SK-N-SH (cell line): Measurements from ENCODE around the gene NAE1. TPM values are rescaled to one million over a fixed set of nuclear protein-coding genes. Genes with fewer than 3 reads are reported as not detected.

Source experiments
- CTCF ChIA-PET: fragments of 300-600, 350-600 bp; formaldehyde crosslinking; extraction: SDS; loops from one replicate; lab custom pipeline; 2021; lab: Yijun Ruan, JAX
- POLR2A ChIA-PET: fragments of 350-600 bp; sonication (Branson Sonifier 250); formaldehyde crosslinking; extraction: SDS; loops from one replicate; lab custom pipeline; 2020; ENCODE audit warnings: antibody characterized with exemption, inconsistent platforms; lab: Yijun Ruan, JAX
- DNase-seq: peaks from one replicate; pipeline ENCODE4 v3.0.0; 2012
- H2AFZ ChIP-seq: fragments of 200-600 bp; sonication (generic); 2 replicates; pipeline ENCODE4 v1.8.1; 2016; ENCODE audit warnings: antibody characterized with exemption, mild to moderate bottlenecking, low read depth
- H3F3A ChIP-seq: fragments of 200-600 bp; sonication (generic); replicated peaks from 2 replicates; pipeline ENCODE3; 2016; ENCODE audit warnings: antibody characterized with exemption, mild to moderate bottlenecking; ENCODE audit not compliant: insufficient read depth
- H3K27ac ChIP-seq, 2 experiments: fragments of 200-500 bp in 1 of 2; fragments of 200-600 bp in 1 of 2; sonication (Bioruptor generic) in 1 of 2; sonication (generic), shearing (Covaris generic) in 1 of 2; 2 replicates each; pipeline versions ENCODE4 v1.5.1 to v1.6.1; 2014 to 2016; ENCODE audit warnings: low read depth in 2 of 2, inconsistent platforms in 1 of 2, low read length in 1 of 2, mild to moderate bottlenecking in 1 of 2, mixed read lengths in 1 of 2
- H3K27me3 ChIP-seq: fragments of 200-600 bp; sonication (generic), shearing (Covaris generic); 2 replicates; pipeline ENCODE4 v1.6.1; 2016; ENCODE audit warnings: mixed run types; ENCODE audit not compliant: insufficient read depth
- H3K36me3 ChIP-seq, 2 experiments: fragments of 200-500 bp in 1 of 2; fragments of 200-600 bp in 1 of 2; sonication (Bioruptor generic) in 1 of 2; sonication (generic) in 1 of 2; replicated peaks in 1 of 2; 2 replicates each; pipeline versions ENCODE3 to v1.5.1; 2014 to 2016; ENCODE audit warnings: low read length in 1 of 2, mild to moderate bottlenecking in 1 of 2; ENCODE audit not compliant: insufficient read depth in 2 of 2, control insufficient read depth in 1 of 2
- H3K4me1 ChIP-seq, 2 experiments: fragments of 200-500 bp in 1 of 2; fragments of 200-600 bp in 1 of 2; sonication (Bioruptor generic) in 1 of 2; sonication (generic), shearing (Covaris generic) in 1 of 2; 2 replicates each; pipeline versions ENCODE4 v1.5.1 to v1.6.1; 2014 to 2016; ENCODE audit warnings: low read depth in 1 of 2, low read length in 1 of 2, mixed run types in 1 of 2; ENCODE audit not compliant: insufficient read depth in 2 of 2, control insufficient read depth in 1 of 2
- H3K4me2 ChIP-seq: fragments of 200-600 bp; sonication (generic), shearing (Covaris generic); 2 replicates; pipeline ENCODE4 v1.6.1; 2017; ENCODE audit warnings: mixed run types
- H3K4me3 ChIP-seq, 2 experiments: fragments of 200-500 bp in 1 of 2; fragments of 200-600 bp in 1 of 2; sonication (Bioruptor generic) in 1 of 2; sonication (generic), shearing (Covaris generic) in 1 of 2; 2 replicates each; pipeline versions ENCODE4 v1.5.1 to v1.8.1; 2014 to 2016; ENCODE audit warnings: low read depth in 2 of 2, inconsistent platforms in 1 of 2, low read length in 1 of 2, mild to moderate bottlenecking in 1 of 2, mixed read lengths in 1 of 2, moderate library complexity in 1 of 2
- H3K79me2 ChIP-seq: fragments of 200-600 bp; sonication (generic); 2 replicates; pipeline ENCODE4 v1.8.1; 2017; ENCODE audit warnings: mild to moderate bottlenecking; ENCODE audit not compliant: insufficient read depth
- H3K9ac ChIP-seq: fragments of 200-600 bp; sonication (generic); 2 replicates; pipeline ENCODE4 v1.6.1; 2017; ENCODE audit warnings: mixed run types
- H3K9me2 ChIP-seq: fragments of 200-600 bp; sonication (generic); 2 replicates; pipeline ENCODE4 v1.6.1; 2017; ENCODE audit warnings: mixed run types
- H3K9me3 ChIP-seq: fragments of 200-600 bp; sonication (generic); 2 replicates; pipeline ENCODE4 v1.6.1; 2017; ENCODE audit warnings: mixed run types, mild to moderate bottlenecking, moderate library complexity
- H4K20me1 ChIP-seq: fragments of 200-600 bp; sonication (generic); 2 replicates; pipeline ENCODE4 v1.6.1; 2017; ENCODE audit warnings: mild to moderate bottlenecking, mixed run types; ENCODE audit not compliant: insufficient read depth
- CHD2 ChIP-seq: fragments of 150-350 bp; IDR thresholded peaks from 2 replicates; pipeline ENCODE4 v1.6.1; 2018; ENCODE audit warnings: low read length; ENCODE audit not compliant: partially characterized antibody
- FOSL2 ChIP-seq: IDR thresholded peaks from 2 replicates; pipeline ENCODE4 v1.4.0; 2012; ENCODE audit warnings: low read depth, mild to moderate bottlenecking, moderate library complexity, borderline replicate concordance
- MXI1 ChIP-seq: IDR thresholded peaks from 2 replicates; pipeline ENCODE4 v1.6.1; 2012; ENCODE audit warnings: mild to moderate bottlenecking, low read depth, low read length, improper control_type of control experiment
- NFIC ChIP-seq: IDR thresholded peaks from 2 replicates; pipeline ENCODE4 v1.4.0; 2012; ENCODE audit warnings: borderline replicate concordance
- POLR2AphosphoS5 ChIP-seq: IDR thresholded peaks from 2 replicates; pipeline ENCODE4 v1.6.1; 2012; ENCODE audit warnings: low read depth, low read length
- RCOR1 ChIP-seq: fragments of 150-350 bp; IDR thresholded peaks from 2 replicates; pipeline ENCODE4 v1.6.1; 2017; ENCODE audit warnings: antibody characterized with exemption, low read length
- RFX5 ChIP-seq: IDR thresholded peaks from 2 replicates; pipeline ENCODE4 v1.6.1; 2012; ENCODE audit warnings: mild to moderate bottlenecking, improper control_type of control experiment, low read length
- RXRA ChIP-seq: IDR thresholded peaks from 2 replicates; pipeline ENCODE4 v1.4.0; 2012; ENCODE audit warnings: low read depth, mild to moderate bottlenecking, borderline replicate concordance
- SMC3 ChIP-seq: IDR thresholded peaks from 2 replicates; pipeline ENCODE4 v1.6.1; 2012; ENCODE audit warnings: low read depth, low read length, improper control_type of control experiment
- TAF1 ChIP-seq: IDR thresholded peaks from 2 replicates; pipeline ENCODE4 v1.6.1; 2012; ENCODE audit warnings: low read depth, mild to moderate bottlenecking, low read length, moderate library complexity, borderline replicate concordance
- USF2 ChIP-seq: fragments of 150-350 bp; IDR thresholded peaks from 2 replicates; pipeline ENCODE4 v1.6.1; 2017; ENCODE audit warnings: antibody characterized with exemption, low read length, low read depth, borderline replicate concordance
- YY1 ChIP-seq: IDR thresholded peaks from 2 replicates; pipeline ENCODE4 v1.4.0; 2012; ENCODE audit warnings: low read depth, mild to moderate bottlenecking
- WGBS: methylation state at CpG from one replicate; pipeline ENCODE4 v1.1.6; 2017; ENCODE audit warnings: low lambda C conversion rate; 5-methylcytosine and 5-hydroxymethylcytosine counted together
- polyA plus RNA-seq, 3 experiments: library from polyadenylated mRNA; depleted of rRNA; stranded (reverse); fragments of >200 nt; gene quantifications; 2 replicates each; pipeline ENCODE4 v1.2.3, GENCODE V29; 2012
- TF ChIP-seq, protein P1 (sequence below): IDR thresholded peaks from 2 replicates; pipeline ENCODE4 v1.4.0; 2012; ENCODE audit warnings: low read depth
- TF ChIP-seq, protein P2 (sequence below): fragments of 200-600 bp; sonication (generic); IDR thresholded peaks from 2 replicates; pipeline ENCODE4 v1.6.1; 2017; ENCODE audit warnings: antibody characterized with exemption, mild to moderate bottlenecking, moderate library complexity
- TF ChIP-seq, protein P3 (sequence below): IDR thresholded peaks from 2 replicates; pipeline ENCODE4 v1.4.0; 2012; ENCODE audit warnings: low read depth, borderline replicate concordance

Gene NAE1
- polyA plus RNA-seq, 1 of the 3 experiments (the other 2 are of a cell fraction): 33.8 TPM

DNA sequence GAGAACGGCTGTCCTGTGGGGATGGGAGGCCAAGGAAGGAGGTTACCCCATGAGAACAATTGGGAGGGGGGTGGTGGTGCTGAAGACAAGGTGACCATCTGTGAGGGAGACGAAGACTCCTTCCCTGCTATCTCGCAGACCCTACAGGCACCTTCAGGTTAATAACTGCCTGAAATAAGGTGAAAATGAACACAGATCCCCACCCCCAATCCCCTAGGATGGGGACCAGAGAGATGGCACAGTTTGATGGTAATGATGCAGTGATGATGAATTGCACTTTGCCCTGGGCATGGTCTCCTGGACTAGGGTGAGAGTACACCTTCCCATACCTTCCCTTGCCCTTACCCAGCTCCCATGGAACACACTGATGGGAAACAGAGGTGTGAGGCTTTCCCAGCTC, 1.4 kb upstream of the NAE1 start:
- H3K9me3 ChIP-seq: no peaks in the 10 kb centered on the region
- ChIA-PET CTCF (interaction anchor here (0.7 to 4.8 kb wide), 12 partner anchors 12 to 984 kb away, joined by 3 to 83 read pairs (median 16); partner anchors contain the start of genes CA7 and PDP2), POLR2A (no interaction called here)
- H3K4me2 ChIP-seq: no peak overlapping the region
- no peak overlapping the region for H3K9ac ChIP-seq
- H3F3A ChIP-seq: no peaks in the 10 kb centered on the region
- WGBS: 74% methylated on average over 3 of the region's 3 CpGs
- no peak overlapping the region for H3K27ac ChIP-seq
- H3K79me2 ChIP-seq: peaks cover 34% of the 10 kb centered on the region
- H2AFZ ChIP-seq: no peak overlapping the region
- H4K20me1 ChIP-seq: peaks cover 17% of the 10 kb centered on the region
- DNase-seq: no peak
- peaks cover 0 to 5% of the 10 kb centered on the region in 2 experiments for H3K36me3 ChIP-seq
- TF ChIP-seq, protein P1, sequence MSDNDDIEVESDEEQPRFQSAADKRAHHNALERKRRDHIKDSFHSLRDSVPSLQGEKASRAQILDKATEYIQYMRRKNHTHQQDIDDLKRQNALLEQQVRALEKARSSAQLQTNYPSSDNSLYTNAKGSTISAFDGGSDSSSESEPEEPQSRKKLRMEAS: no peak
- TF ChIP-seq, protein P2, sequence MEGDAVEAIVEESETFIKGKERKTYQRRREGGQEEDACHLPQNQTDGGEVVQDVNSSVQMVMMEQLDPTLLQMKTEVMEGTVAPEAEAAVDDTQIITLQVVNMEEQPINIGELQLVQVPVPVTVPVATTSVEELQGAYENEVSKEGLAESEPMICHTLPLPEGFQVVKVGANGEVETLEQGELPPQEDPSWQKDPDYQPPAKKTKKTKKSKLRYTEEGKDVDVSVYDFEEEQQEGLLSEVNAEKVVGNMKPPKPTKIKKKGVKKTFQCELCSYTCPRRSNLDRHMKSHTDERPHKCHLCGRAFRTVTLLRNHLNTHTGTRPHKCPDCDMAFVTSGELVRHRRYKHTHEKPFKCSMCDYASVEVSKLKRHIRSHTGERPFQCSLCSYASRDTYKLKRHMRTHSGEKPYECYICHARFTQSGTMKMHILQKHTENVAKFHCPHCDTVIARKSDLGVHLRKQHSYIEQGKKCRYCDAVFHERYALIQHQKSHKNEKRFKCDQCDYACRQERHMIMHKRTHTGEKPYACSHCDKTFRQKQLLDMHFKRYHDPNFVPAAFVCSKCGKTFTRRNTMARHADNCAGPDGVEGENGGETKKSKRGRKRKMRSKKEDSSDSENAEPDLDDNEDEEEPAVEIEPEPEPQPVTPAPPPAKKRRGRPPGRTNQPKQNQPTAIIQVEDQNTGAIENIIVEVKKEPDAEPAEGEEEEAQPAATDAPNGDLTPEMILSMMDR: no peak
- no peak for TF ChIP-seq NFIC
- no peak for TF ChIP-seq POLR2AphosphoS5
- no peak for TF ChIP-seq RCOR1
- no peak for TF ChIP-seq MXI1
- TF ChIP-seq RFX5: no peak
- no peak for TF ChIP-seq YY1
- no peak for TF ChIP-seq RXRA
- H3K27me3 ChIP-seq: no peaks in the 10 kb centered on the region
- no peak overlapping the region for H3K4me3 ChIP-seq
- H3K9me2 ChIP-seq: no peaks in the 10 kb centered on the region
- peaks cover 4 to 7% of the 10 kb centered on the region in 2 experiments; a peak in 2 of 4 replicates for H3K4me1 ChIP-seq

- H3K9me3 ChIP-seq: no peaks in the 10 kb centered on the region
- H4K20me1 ChIP-seq: peaks cover 20% of the 10 kb centered on the region
- peaks cover 52% of the 10 kb centered on the region for H3K79me2 ChIP-seq
- ChIA-PET CTCF (interaction anchor here (1.1 to 3.7 kb wide), 6 partner anchors 36 to 72 kb away, joined by 3 to 17 read pairs (median 4); no protein-coding TSS in a partner anchor), POLR2A (interaction anchor here (0.7 kb wide), 1 partner anchor 72 kb away, joined by 3 read pairs; no protein-coding TSS in a partner anchor)
- TF ChIP-seq FOSL2: no peak
- TF ChIP-seq YY1: no peak
- no peak for TF ChIP-seq TAF1
- TF ChIP-seq, protein P3, sequence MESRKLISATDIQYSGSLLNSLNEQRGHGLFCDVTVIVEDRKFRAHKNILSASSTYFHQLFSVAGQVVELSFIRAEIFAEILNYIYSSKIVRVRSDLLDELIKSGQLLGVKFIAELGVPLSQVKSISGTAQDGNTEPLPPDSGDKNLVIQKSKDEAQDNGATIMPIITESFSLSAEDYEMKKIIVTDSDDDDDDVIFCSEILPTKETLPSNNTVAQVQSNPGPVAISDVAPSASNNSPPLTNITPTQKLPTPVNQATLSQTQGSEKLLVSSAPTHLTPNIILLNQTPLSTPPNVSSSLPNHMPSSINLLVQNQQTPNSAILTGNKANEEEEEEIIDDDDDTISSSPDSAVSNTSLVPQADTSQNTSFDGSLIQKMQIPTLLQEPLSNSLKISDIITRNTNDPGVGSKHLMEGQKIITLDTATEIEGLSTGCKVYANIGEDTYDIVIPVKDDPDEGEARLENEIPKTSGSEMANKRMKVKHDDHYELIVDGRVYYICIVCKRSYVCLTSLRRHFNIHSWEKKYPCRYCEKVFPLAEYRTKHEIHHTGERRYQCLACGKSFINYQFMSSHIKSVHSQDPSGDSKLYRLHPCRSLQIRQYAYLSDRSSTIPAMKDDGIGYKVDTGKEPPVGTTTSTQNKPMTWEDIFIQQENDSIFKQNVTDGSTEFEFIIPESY: no peak
- TF ChIP-seq CHD2: no peak
- no peak for TF ChIP-seq SMC3
- no peak for TF ChIP-seq USF2
- no peak overlapping the region for H3K4me3 ChIP-seq
- H3K27ac ChIP-seq: no peak overlapping the region
- H3K9me2 ChIP-seq: no peaks in the 10 kb centered on the region
- 99% methylated on average over 4 of the region's 4 CpGs for WGBS
- H3K27me3 ChIP-seq: no peaks in the 10 kb centered on the region
- H3K9ac ChIP-seq: no peak overlapping the region
- H3K4me1 ChIP-seq: no peaks in the 10 kb centered on the region
- DNase-seq: no peak
- no peak overlapping the region for H3K4me2 ChIP-seq
- H3F3A ChIP-seq: no peaks in the 10 kb centered on the region
- H3K36me3 ChIP-seq: peaks cover 43 to 64% of the 10 kb centered on the region in 2 experiments
- H2AFZ ChIP-seq: no peak overlapping the region
Observed at GRCh38 chr16:66824006-66824405, 6.8 kb downstream of the NAE1 start.
